HG03575 (cell line): Measurements from ENCODE around the gene C1orf159.

Source experiments
- ATAC-seq: cut with Tn5 transposase; IDR thresholded peaks from one replicate; pipeline ENCODE4 v1.9.1; 2021; ENCODE audit not compliant: unreplicated experiment, insufficient number of reproducible peaks, low FRiP score; ENCODE audit errors: extremely low read depth

C1orf159 gene

GRCh38 chr1:1033731-1034438, 82.0 kb downstream of the C1orf159 start:
- no peak for ATAC-seq

- peak; percentile 51 for ATAC-seq
Observed at GRCh38 chr1:1033009-1033587, 82.8 kb downstream of the C1orf159 start.

- no peak for ATAC-seq
Observed at GRCh38 chr1:1032424-1032823, 83.5 kb downstream of the C1orf159 start.
